GM10847 (cell line): ENCODE results near the gene TMA7B.

Experiments used
- POLR2A ChIP-seq: IDR thresholded peaks from 2 replicates; pipeline ENCODE4 v1.6.1; 2011; ENCODE audit not compliant: insufficient read length; ENCODE audit errors: extremely low read depth

The TMA7B gene

GRCh38 chr22:39942439-39943230, 17.6 kb upstream of the TMA7B start:
- no peak for TF ChIP-seq POLR2A

- TF ChIP-seq POLR2A: no peak
Measured at GRCh38 chr22:39943337-39943736, 16.9 kb upstream of the TMA7B start.

- no peak for TF ChIP-seq POLR2A
Measured at GRCh38 chr22:39943953-39944872, 16.0 kb upstream of the TMA7B start.

GRCh38 chr22:39946126-39946502, 14.1 kb upstream of the TMA7B start:
- TF ChIP-seq POLR2A: no peak

GRCh38 chr22:39946503-39947219, 13.5 kb upstream of the TMA7B start:
- TF ChIP-seq POLR2A: no peak

GRCh38 chr22:39947220-39948216, 12.7 kb upstream of the TMA7B start:
- TF ChIP-seq POLR2A: no peak

GRCh38 chr22:39949964-39950737, 10.0 kb upstream of the TMA7B start:
- TF ChIP-seq POLR2A: no peak

GRCh38 chr22:39952347-39952746, 7.8 kb upstream of the TMA7B start:
- no peak for TF ChIP-seq POLR2A

- TF ChIP-seq POLR2A: no peak
Measured at GRCh38 chr22:39953101-39953500, 7.1 kb upstream of the TMA7B start.

- TF ChIP-seq POLR2A: no peak
Measured at GRCh38 chr22:39954584-39955055, 5.6 kb upstream of the TMA7B start.

GRCh38 chr22:39955675-39956074, 4.5 kb upstream of the TMA7B start:
- no peak for TF ChIP-seq POLR2A

GRCh38 chr22:39956932-39957664, 3.1 kb upstream of the TMA7B start:
- TF ChIP-seq POLR2A: no peak

GRCh38 chr22:39958009-39958711, 2.0 kb upstream of the TMA7B start:
- no peak for TF ChIP-seq POLR2A
